CD8-positive, alpha-beta memory T cell (primary cell): ENCODE measurements around the gene PMPCB. TPM values are rescaled to one million over a fixed set of nuclear protein-coding genes. Genes with fewer than 3 reads are reported as not detected.

Experiments used
- CTCF ChIA-PET: fragments of 350-600 bp; sonication (Branson Sonifier 250); formaldehyde crosslinking; loops from one replicate; lab custom pipeline; 2021; ENCODE audit warnings: antibody characterized with exemption; lab: Charles Lee
- POLR2A ChIA-PET: fragments of 350-600 bp; sonication (Branson Sonifier 250); formaldehyde crosslinking; loops from one replicate; lab custom pipeline; 2021; ENCODE audit warnings: antibody characterized with exemption; lab: Charles Lee
- DNase-seq, 5 donors: peaks; one replicate each; pipeline versions ENCODE4 v3.0.0 to v3.0.0-alpha.2; 2020 to 2022; ENCODE audit warnings: mixed read lengths in 1 of 5
- H3K27ac ChIP-seq: one replicate; pipeline ENCODE4 v1.7.0; 2013; ENCODE audit warnings: low read depth, mild to moderate bottlenecking, low read length, moderate library complexity
- H3K27me3 ChIP-seq: 2 replicates; pipeline ENCODE4 v1.7.0; 2013; ENCODE audit warnings: low read length, mild to moderate bottlenecking; ENCODE audit not compliant: insufficient read depth, poor library complexity, severe bottlenecking
- H3K36me3 ChIP-seq: 2 replicates; pipeline ENCODE4 v1.7.0; 2013; ENCODE audit warnings: mild to moderate bottlenecking, low read length, moderate library complexity; ENCODE audit not compliant: insufficient read depth
- H3K4me1 ChIP-seq: 2 replicates; pipeline ENCODE4 v1.7.0; 2013; ENCODE audit warnings: mild to moderate bottlenecking, low read length, moderate library complexity; ENCODE audit not compliant: insufficient read depth
- H3K4me3 ChIP-seq: 2 replicates; pipeline ENCODE4 v1.7.0; 2013; ENCODE audit warnings: mild to moderate bottlenecking, low read length
- H3K9me3 ChIP-seq: 2 replicates; pipeline ENCODE4 v1.7.0; 2013; ENCODE audit warnings: mild to moderate bottlenecking, low read length
- H3K27ac Mint-ChIP-seq, 8 donors: one replicate each; pipeline ENCODE4 v1.8.0; 2020 to 2021; ENCODE audit warnings: mixed read lengths in 8 of 8, mild to moderate bottlenecking in 6 of 8, inconsistent platforms in 3 of 8, moderate library complexity in 3 of 8
- H3K27me3 Mint-ChIP-seq, 2 donors: one replicate each; pipeline ENCODE4 v1.8.0; 2020 to 2021; ENCODE audit warnings: mixed read lengths in 2 of 2, mild to moderate bottlenecking in 1 of 2, moderate library complexity in 1 of 2
- H3K36me3 Mint-ChIP-seq, 3 donors: one replicate each; pipeline ENCODE4 v1.8.0; 2020 to 2021; ENCODE audit warnings: mixed read lengths in 3 of 3, inconsistent platforms in 1 of 3, mild to moderate bottlenecking in 1 of 3
- H3K4me1 Mint-ChIP-seq, 3 donors: one replicate each; pipeline ENCODE4 v1.8.0; 2020 to 2021; ENCODE audit warnings: mixed read lengths in 3 of 3, inconsistent platforms in 1 of 3, mild to moderate bottlenecking in 1 of 3
- H3K4me3 Mint-ChIP-seq, 7 donors: one replicate each; pipeline ENCODE4 v1.8.0; 2020 to 2021; ENCODE audit warnings: mixed read lengths in 7 of 7, mild to moderate bottlenecking in 6 of 7, moderate library complexity in 4 of 7, inconsistent platforms in 2 of 7
- H3K9me3 Mint-ChIP-seq, 5 donors: one replicate each; pipeline ENCODE4 v1.8.0; 2020 to 2022; ENCODE audit warnings: mixed read lengths in 5 of 5, mild to moderate bottlenecking in 3 of 5, moderate library complexity in 2 of 5, inconsistent platforms in 1 of 5
- polyA plus RNA-seq: library from polyadenylated mRNA; unstranded; fragments of 300-500 nt; fragmentation: Illumina TruSeq; gene quantifications from one replicate; pipeline ENCODE4 v1.2.3, GENCODE V29; 2021
- total RNA-seq, 2 experiments: library from RNA; stranded (reverse); gene quantifications; one replicate each; pipeline ENCODE4 v1.2.3, GENCODE V29; 2021

The PMPCB gene
- total and polyA plus RNA-seq, 3 experiments from 2014 or later, result 63.4 to 82.5 (median 81.9) TPM

GRCh38 chr7:103349805-103350204 lies 52.6 kb downstream of the PMPCB start:
- H3K4me1 Mint-ChIP-seq, result peaks cover 58 to 88% (median 87%) of the 10 kb centered on the region in 3 donors
- peaks cover 0 to 41% (median 4%) of the 10 kb centered on the region in 3 donors for H3K36me3 Mint-ChIP-seq
- Histone ChIP-seq H3K27me3 (no peaks in the 10 kb centered on the region), H3K27ac (no peak overlapping the region), H3K4me3 (no peak overlapping the region), H3K4me1 (peaks cover 37% of the 10 kb centered on the region), H3K36me3 (no peaks in the 10 kb centered on the region), H3K9me3 (no peaks in the 10 kb centered on the region)
- no peaks in the 10 kb centered on the region for H3K9me3 Mint-ChIP-seq
- CTCF ChIA-PET, result no interaction called here
- no peaks in the 10 kb centered on the region for H3K27me3 Mint-ChIP-seq
- POLR2A ChIA-PET, result no interaction called here
- no peak for DNase-seq
- peak overlapping the region; percentile 64 to 99 (median 82) for H3K27ac Mint-ChIP-seq
- H3K4me3 Mint-ChIP-seq, result peak overlapping the region; percentile 76 to 100 (median 99)

Other genes starting within 250 kb of the PMPCB start
- gene FBXL13, start 222.6 kb upstream of the PMPCB start, total RNA-seq, result under 1 TPM; 0.62 to 0.66 TPM
- gene FBXL13, start 222.6 kb upstream of the PMPCB start, polyA plus RNA-seq, result 0.43 TPM
- 10 to 100 TPM; 56.6 to 57.3 TPM for gene ARMC10, start 222.3 kb upstream of the PMPCB start, total RNA-seq
- 44.1 TPM for gene ARMC10, start 222.3 kb upstream of the PMPCB start, polyA plus RNA-seq
- 1 to 10 TPM; 8.4 to 8.5 TPM for gene NAPEPLD, start 148.3 kb upstream of the PMPCB start, total RNA-seq
- 7.6 TPM for gene NAPEPLD, start 148.3 kb upstream of the PMPCB start, polyA plus RNA-seq
- gene DNAJC2, start 47.3 kb downstream of the PMPCB start, total RNA-seq, result 10 to 100 TPM; 59.6 to 60.0 TPM
- 25.5 TPM for gene DNAJC2, start 47.3 kb downstream of the PMPCB start, polyA plus RNA-seq
- 100 to 1,000 TPM; 203 to 209 TPM for gene PSMC2, start 50.2 kb downstream of the PMPCB start, total RNA-seq
- gene PSMC2, start 50.2 kb downstream of the PMPCB start, polyA plus RNA-seq, result 107 TPM
- not detected for gene SLC26A5, start 148.8 kb downstream of the PMPCB start, total RNA-seq
- gene SLC26A5, start 148.8 kb downstream of the PMPCB start, polyA plus RNA-seq, result not detected